Cardiac muscle cell (in vitro differentiated cells and primary cell): ENCODE results near the gene SEMA4D. TPM values are rescaled to one million over a fixed set of nuclear protein-coding genes. Genes with fewer than 3 reads are reported as not detected.

ENCODE experiments used
- DNase-seq, 2 donors: peaks; one replicate each; pipeline versions ENCODE4 v3.0.0 to v3.0.0-alpha.2; 2010 to 2017; ENCODE audit warnings: low read depth in 1 of 2, low spot score in 1 of 2
- H3K27ac ChIP-seq: fragments of 200-600 bp; sonication (generic); 2 replicates; pipeline ENCODE4 v1.5.1; 2016
- H3K27me3 ChIP-seq: fragments of 200-600 bp; sonication (generic); 2 replicates; pipeline ENCODE4 v1.6.0; 2016; ENCODE audit warnings: control low read depth
- H3K36me3 ChIP-seq: fragments of 200-600 bp; sonication (generic); 2 replicates; pipeline ENCODE4 v1.5.1; 2016; ENCODE audit warnings: control low read depth
- H3K4me1 ChIP-seq: fragments of 200-600 bp; sonication (generic); 2 replicates; pipeline ENCODE4 v1.8.1; 2017; ENCODE audit warnings: low read depth, mild to moderate bottlenecking, mixed run types
- H3K4me3 ChIP-seq: fragments of 200-600 bp; sonication (generic); 2 replicates; pipeline ENCODE4 v1.5.1; 2016; ENCODE audit warnings: mild to moderate bottlenecking
- H3K9me3 ChIP-seq: fragments of 200-600 bp; sonication (generic); 2 replicates; pipeline ENCODE4 v1.5.1; 2017; ENCODE audit warnings: low read depth, mild to moderate bottlenecking, control low read depth
- CTCF ChIP-seq: IDR thresholded peaks from 2 replicates; pipeline ENCODE4 v1.5.1; 2012; ENCODE audit warnings: low read depth, mild to moderate bottlenecking, low read length
- polyA plus RNA-seq: library from polyadenylated mRNA; unstranded; fragments of >200 nt; fragmentation: Nextera tagmentation; extraction: Ambion mirVana; gene quantifications from 2 replicates; pipeline ENCODE4 v1.2.1, GENCODE V29; 2016
- total RNA-seq: library from RNA; depleted of rRNA; stranded (reverse); fragments of >200 nt; gene quantifications from 2 replicates; pipeline ENCODE4 v1.2.3, GENCODE V29; 2016

The SEMA4D gene
- total and polyA plus RNA-seq, 2 experiments from 2014 or later: 16.5 to 34.2 TPM

- TF ChIP-seq CTCF: no peak
- Histone ChIP-seq H3K27me3 (no peaks in the 10 kb centered on the region), H3K27ac (no peak overlapping the region), H3K36me3 (peaks cover 45% of the 10 kb centered on the region), H3K4me1 (peaks cover 5% of the 10 kb centered on the region), H3K4me3 (no peak overlapping the region), H3K9me3 (no peaks in the 10 kb centered on the region)
- DNase-seq: no peak
These were observed 143.9 kb downstream of the SEMA4D start for GRCh38 chr9:89353989-89354388.

- Histone ChIP-seq H3K4me3 (no peak overlapping the region), H3K4me1 (no peaks in the 10 kb centered on the region), H3K36me3 (peaks cover 53% of the 10 kb centered on the region), H3K9me3 (no peaks in the 10 kb centered on the region), H3K27me3 (no peaks in the 10 kb centered on the region), H3K27ac (no peak overlapping the region)
- no peak for TF ChIP-seq CTCF
- DNase-seq: no peak
These were observed 144.9 kb downstream of the SEMA4D start for GRCh38 chr9:89352874-89353649.

GRCh38 chr9:89352451-89352850 is 145.5 kb downstream of the SEMA4D start:
- H3K27me3 ChIP-seq: no peaks in the 10 kb centered on the region
- H3K9me3 ChIP-seq: no peaks in the 10 kb centered on the region
- no peak overlapping the region for H3K27ac ChIP-seq
- no peak for TF ChIP-seq CTCF
- no peak overlapping the region for H3K4me3 ChIP-seq
- peaks cover 58% of the 10 kb centered on the region for H3K36me3 ChIP-seq
- DNase-seq: no peak
- no peaks in the 10 kb centered on the region for H3K4me1 ChIP-seq

- H3K36me3 ChIP-seq: peaks cover 59% of the 10 kb centered on the region
- no peak overlapping the region for H3K27ac ChIP-seq
- no peaks in the 10 kb centered on the region for H3K27me3 ChIP-seq
- DNase-seq: no peak
- H3K4me3 ChIP-seq: no peak overlapping the region
- TF ChIP-seq CTCF: no peak
- H3K4me1 ChIP-seq: no peaks in the 10 kb centered on the region
- H3K9me3 ChIP-seq: no peaks in the 10 kb centered on the region
These were observed 146.2 kb downstream of the SEMA4D start for GRCh38 chr9:89351584-89352300.

- DNase-seq: no peak
- Histone ChIP-seq H3K9me3 (no peaks in the 10 kb centered on the region), H3K4me3 (no peak overlapping the region), H3K27me3 (no peaks in the 10 kb centered on the region), H3K36me3 (peaks cover 60% of the 10 kb centered on the region), H3K27ac (no peak overlapping the region), H3K4me1 (no peaks in the 10 kb centered on the region)
- TF ChIP-seq CTCF: no peak
These were observed 146.8 kb downstream of the SEMA4D start for GRCh38 chr9:89350988-89351557.
